Measurements from ENCODE around the gene PRSS12. TPM values are rescaled to one million over a fixed set of nuclear protein-coding genes. Genes with fewer than 3 reads are reported as not detected.

Gene PRSS12
- total RNA-seq, 1 experiment from 2014 or later = 48.7 TPM

DNA sequence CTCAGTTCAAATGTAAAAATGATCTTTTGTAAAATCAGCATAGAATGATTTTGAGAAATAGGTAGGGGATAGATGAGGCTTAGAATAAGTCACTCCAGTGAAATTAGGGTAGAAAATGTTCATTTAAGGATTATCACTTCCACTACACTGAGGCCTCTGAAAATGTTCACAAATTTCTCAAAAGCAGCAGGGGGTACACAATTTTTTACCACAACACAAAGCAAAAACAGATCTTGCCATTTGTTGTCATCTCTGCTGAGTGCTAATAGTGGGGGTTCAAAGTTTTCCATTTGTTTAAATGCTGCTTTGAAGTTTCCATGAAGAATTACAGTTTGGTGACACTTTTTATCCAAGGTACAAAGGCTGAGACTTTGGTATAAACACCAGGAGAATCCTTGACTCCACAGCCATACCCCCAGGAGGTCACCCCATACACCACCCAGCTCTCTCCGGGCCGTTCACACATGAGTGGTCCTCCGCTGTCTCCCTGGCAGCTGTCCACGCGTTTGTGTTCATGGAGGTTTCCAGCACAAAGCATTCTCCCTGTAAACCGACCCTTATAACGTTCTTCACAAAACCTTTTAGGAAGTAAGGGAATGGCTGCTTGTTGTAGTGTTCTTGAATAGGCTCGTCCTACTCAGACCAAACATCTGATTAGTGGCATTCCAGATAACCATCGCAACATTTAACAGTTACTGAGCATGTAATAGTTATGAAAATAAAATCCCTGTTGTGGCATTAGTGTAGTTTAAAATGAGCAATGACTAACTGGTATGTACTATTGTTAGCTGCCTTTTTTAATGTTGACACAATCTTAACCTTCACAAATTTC lies 71.0 kb downstream of the PRSS12 start:
- no TSS peak for BruUV-seq (replicated peaks)
- no peaks in the 10 kb centered on the region for H3K27me3 Mint-ChIP-seq (ENCODE audit: unreplicated experiment)
- no peaks in the 10 kb centered on the region for H3K9me3 Mint-ChIP-seq (ENCODE audit: low read depth, unreplicated experiment)
- H3K36me3 Mint-ChIP-seq (ENCODE audit: insufficient read depth, unreplicated experiment) = peaks cover 57% of the 10 kb centered on the region
- DNase-seq = no peak
- TF ChIP-seq, protein P1, sequence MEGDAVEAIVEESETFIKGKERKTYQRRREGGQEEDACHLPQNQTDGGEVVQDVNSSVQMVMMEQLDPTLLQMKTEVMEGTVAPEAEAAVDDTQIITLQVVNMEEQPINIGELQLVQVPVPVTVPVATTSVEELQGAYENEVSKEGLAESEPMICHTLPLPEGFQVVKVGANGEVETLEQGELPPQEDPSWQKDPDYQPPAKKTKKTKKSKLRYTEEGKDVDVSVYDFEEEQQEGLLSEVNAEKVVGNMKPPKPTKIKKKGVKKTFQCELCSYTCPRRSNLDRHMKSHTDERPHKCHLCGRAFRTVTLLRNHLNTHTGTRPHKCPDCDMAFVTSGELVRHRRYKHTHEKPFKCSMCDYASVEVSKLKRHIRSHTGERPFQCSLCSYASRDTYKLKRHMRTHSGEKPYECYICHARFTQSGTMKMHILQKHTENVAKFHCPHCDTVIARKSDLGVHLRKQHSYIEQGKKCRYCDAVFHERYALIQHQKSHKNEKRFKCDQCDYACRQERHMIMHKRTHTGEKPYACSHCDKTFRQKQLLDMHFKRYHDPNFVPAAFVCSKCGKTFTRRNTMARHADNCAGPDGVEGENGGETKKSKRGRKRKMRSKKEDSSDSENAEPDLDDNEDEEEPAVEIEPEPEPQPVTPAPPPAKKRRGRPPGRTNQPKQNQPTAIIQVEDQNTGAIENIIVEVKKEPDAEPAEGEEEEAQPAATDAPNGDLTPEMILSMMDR (IDR thresholded peaks at IDR 0.05; ENCODE audit: unreplicated experiment) = no peak
- no peak overlapping the region for H3K4me3 Mint-ChIP-seq (ENCODE audit: low read depth, unreplicated experiment)
- intact Hi-C loops (cut with micrococcal nuclease; ENCODE audit: unreplicated experiment) = loop anchor here (1.0 to 5.0 kb wide), 3 partner anchors 71 to 225 kb away; partner anchors contain the start of gene PRSS12
- H3K4me1 Mint-ChIP-seq (ENCODE audit: low read depth, unreplicated experiment) = peaks cover 36% of the 10 kb centered on the region
- peak overlapping the region; percentile 69 for H3K27ac Mint-ChIP-seq (ENCODE audit: unreplicated experiment)
- CTCF ChIA-PET = interaction anchor here (1.5 kb wide), 1 partner anchor 71 kb away, joined by 8 read pairs; the partner anchor contains the start of gene PRSS12

- BruUV-seq (replicated peaks) = no TSS peak
- intact Hi-C loops (cut with micrococcal nuclease; ENCODE audit: unreplicated experiment) = loop anchor here (1.0 to 5.0 kb wide), 3 partner anchors 73 to 227 kb away; partner anchors contain the start of gene PRSS12
- TF ChIP-seq, protein P1 (IDR thresholded peaks at IDR 0.05; ENCODE audit: unreplicated experiment) = no peak
- Mint-ChIP-seq H3K4me1 (ENCODE audit: low read depth, unreplicated experiment) (peaks cover 36% of the 10 kb centered on the region), H3K27ac (ENCODE audit: unreplicated experiment) (peak overlapping the region; percentile 69), H3K9me3 (ENCODE audit: low read depth, unreplicated experiment) (no peaks in the 10 kb centered on the region), H3K4me3 (ENCODE audit: low read depth, unreplicated experiment) (peak overlapping the region; percentile 80), H3K27me3 (ENCODE audit: unreplicated experiment) (no peaks in the 10 kb centered on the region), H3K36me3 (ENCODE audit: insufficient read depth, unreplicated experiment) (peaks cover 49% of the 10 kb centered on the region)
- CTCF ChIA-PET = interaction anchor here (1.5 kb wide), 1 partner anchor 72 kb away, joined by 8 read pairs; the partner anchor contains the start of gene PRSS12
- DNase-seq = peak; percentile 58
These were observed 72.1 kb downstream of the PRSS12 start for GRCh38 chr4:118280501-118281218.

GRCh38 chr4:118279920-118280432 lies 72.8 kb downstream of the PRSS12 start:
- TF ChIP-seq, protein P1 (IDR thresholded peaks at IDR 0.05; ENCODE audit: unreplicated experiment) = no peak
- peaks cover 49% of the 10 kb centered on the region for H3K36me3 Mint-ChIP-seq (ENCODE audit: insufficient read depth, unreplicated experiment)
- H3K27me3 Mint-ChIP-seq (ENCODE audit: unreplicated experiment) = no peaks in the 10 kb centered on the region
- CTCF ChIA-PET = interaction anchor here (0.7 to 1.5 kb wide), 2 partner anchors 73 kb away, joined by 5 to 8 read pairs; partner anchors contain the start of gene PRSS12
- no TSS peak for BruUV-seq (replicated peaks)
- H3K4me3 Mint-ChIP-seq (ENCODE audit: low read depth, unreplicated experiment) = peak overlapping the region; percentile 80
- no peak for DNase-seq
- peaks cover 36% of the 10 kb centered on the region for H3K4me1 Mint-ChIP-seq (ENCODE audit: low read depth, unreplicated experiment)
- intact Hi-C loops (cut with micrococcal nuclease; ENCODE audit: unreplicated experiment) = loop anchor here (5.0 kb wide), 2 partner anchors 137 to 227 kb away; no protein-coding TSS in a partner anchor
- peak overlapping the region; percentile 97 for H3K27ac Mint-ChIP-seq (ENCODE audit: unreplicated experiment)
- no peaks in the 10 kb centered on the region for H3K9me3 Mint-ChIP-seq (ENCODE audit: low read depth, unreplicated experiment)

GRCh38 chr4:118279328-118279727 lies 73.5 kb downstream of the PRSS12 start:
- peak overlapping the region; percentile 97 for H3K27ac Mint-ChIP-seq (ENCODE audit: unreplicated experiment)
- no peaks in the 10 kb centered on the region for H3K27me3 Mint-ChIP-seq (ENCODE audit: unreplicated experiment)
- TF ChIP-seq, protein P1 (IDR thresholded peaks at IDR 0.05; ENCODE audit: unreplicated experiment) = no peak
- no peaks in the 10 kb centered on the region for H3K9me3 Mint-ChIP-seq (ENCODE audit: low read depth, unreplicated experiment)
- intact Hi-C loops (cut with micrococcal nuclease; ENCODE audit: unreplicated experiment) = no loop called here
- CTCF ChIA-PET = interaction anchor here (0.7 kb wide), 1 partner anchor 73 kb away, joined by 5 read pairs; the partner anchor contains the start of gene PRSS12
- no peak for DNase-seq
- H3K36me3 Mint-ChIP-seq (ENCODE audit: insufficient read depth, unreplicated experiment) = peaks cover 49% of the 10 kb centered on the region
- H3K4me3 Mint-ChIP-seq (ENCODE audit: low read depth, unreplicated experiment) = peak overlapping the region; percentile 80
- peaks cover 29% of the 10 kb centered on the region for H3K4me1 Mint-ChIP-seq (ENCODE audit: low read depth, unreplicated experiment)
- BruUV-seq (replicated peaks) = TSS peak; percentile 88
